ENCODE measurements around the gene KPNA5. TPM values are rescaled to one million over a fixed set of nuclear protein-coding genes. Genes with fewer than 3 reads are reported as not detected.
A peak's percentile ranks its signal among the peaks of the same experiment; 100 is the strongest.
"Not testable (repeated sequence)": the region's sequence is repeated elsewhere in the genome, so short reads cannot be mapped to it uniquely, and the experiment has no call there.

Gene KPNA5
- total and polyA plus RNA-seq, 4 donors, result 11.3 to 45.3 (median 26.5) TPM

DNA sequence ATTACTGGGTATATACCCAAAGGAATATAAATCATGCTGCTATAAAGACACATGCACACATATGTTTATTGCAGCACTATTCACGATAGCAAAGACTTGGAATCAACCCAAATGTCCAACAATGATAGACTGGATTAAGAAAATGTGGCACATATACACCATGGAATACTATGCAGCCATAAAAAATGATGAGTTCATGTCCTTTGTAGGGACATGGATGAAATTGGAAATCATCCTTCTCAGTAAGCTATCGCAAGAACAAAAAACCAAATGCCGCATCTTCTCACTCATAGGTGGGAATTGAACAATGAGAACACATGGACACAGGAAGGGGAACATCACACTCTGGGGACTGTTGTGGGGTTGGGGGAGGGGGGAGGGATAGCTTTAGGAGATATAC lies 59.5 kb downstream of the KPNA5 start:
- DNase-seq (ENCODE audit: low read depth in 4 of 6, low spot score in 6 of 6); H3K4me1 ChIP-seq (ENCODE audit: control insufficient read depth, insufficient read depth, low read length); H3K27me3 ChIP-seq (ENCODE audit: control insufficient read depth, insufficient read depth, low read length); H3K4me3 ChIP-seq (ENCODE audit: low read depth, low read length); H3K36me3 ChIP-seq (ENCODE audit: control insufficient read depth, insufficient read depth, low read length); H3K27ac ChIP-seq (ENCODE audit: low read depth, low read length); H3K9me3 ChIP-seq (ENCODE audit: control insufficient read depth, insufficient read depth, low read length): not testable (repeated sequence)
- WGBS (ENCODE audit: insufficient coverage), result no CpG with 5 or more reads among the region's 3 CpGs

- H3K4me1 ChIP-seq (ENCODE audit: control insufficient read depth, insufficient read depth, low read length), result no peaks in the 10 kb centered on the region
- no peak overlapping the region for H3K4me3 ChIP-seq (ENCODE audit: low read depth, low read length)
- H3K36me3 ChIP-seq (ENCODE audit: control insufficient read depth, insufficient read depth, low read length), result no peaks in the 10 kb centered on the region
- H3K27me3 ChIP-seq (ENCODE audit: control insufficient read depth, insufficient read depth, low read length), result no peaks in the 10 kb centered on the region
- H3K27ac ChIP-seq (ENCODE audit: low read depth, low read length), result no peak overlapping the region
- peaks cover 4% of the 10 kb centered on the region for H3K9me3 ChIP-seq (ENCODE audit: control insufficient read depth, insufficient read depth, low read length)
- no CpG with 5 or more reads among the region's 1 CpG for WGBS (ENCODE audit: insufficient coverage)
- DNase-seq (ENCODE audit: low read depth in 4 of 6, low spot score in 6 of 6), result no peak
Observed at GRCh38 chr6:116741571-116741970, 60.6 kb downstream of the KPNA5 start.

- H3K27ac ChIP-seq (ENCODE audit: low read depth, low read length), result no peak overlapping the region
- WGBS (ENCODE audit: insufficient coverage), result no CpG with 5 or more reads among the region's 5 CpGs
- H3K36me3 ChIP-seq (ENCODE audit: control insufficient read depth, insufficient read depth, low read length), result no peaks in the 10 kb centered on the region
- no peaks in the 10 kb centered on the region for H3K27me3 ChIP-seq (ENCODE audit: control insufficient read depth, insufficient read depth, low read length)
- DNase-seq (ENCODE audit: low read depth in 4 of 6, low spot score in 6 of 6), result no peak
- H3K9me3 ChIP-seq (ENCODE audit: control insufficient read depth, insufficient read depth, low read length), result peaks cover 2% of the 10 kb centered on the region
- no peaks in the 10 kb centered on the region for H3K4me1 ChIP-seq (ENCODE audit: control insufficient read depth, insufficient read depth, low read length)
- no peak overlapping the region for H3K4me3 ChIP-seq (ENCODE audit: low read depth, low read length)
Observed at GRCh38 chr6:116745176-116745575, 64.2 kb downstream of the KPNA5 start.

DNA sequence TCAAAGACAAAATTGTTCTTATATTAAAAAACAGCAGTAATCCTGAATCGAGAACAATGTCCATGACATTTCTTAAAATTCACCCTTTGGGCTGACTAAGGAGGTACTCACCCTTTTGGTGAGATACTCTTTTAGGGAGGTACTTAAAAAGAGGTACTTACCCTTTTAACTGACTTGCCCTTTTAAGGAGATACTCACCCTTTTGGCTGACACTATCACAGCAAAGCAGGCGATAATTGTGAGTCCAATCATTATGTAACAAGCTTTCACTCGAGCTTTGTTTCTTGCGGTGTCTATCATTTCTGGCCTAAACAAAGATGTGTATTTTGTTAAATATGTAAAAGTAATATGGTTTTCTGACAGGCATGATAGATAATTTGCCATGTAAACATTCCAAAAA lies 80.8 kb downstream of the KPNA5 start:
- Histone ChIP-seq H3K9me3 (ENCODE audit: control insufficient read depth, insufficient read depth, low read length) (no peaks in the 10 kb centered on the region), H3K36me3 (ENCODE audit: control insufficient read depth, insufficient read depth, low read length) (no peaks in the 10 kb centered on the region), H3K4me3 (ENCODE audit: low read depth, low read length) (no peak overlapping the region), H3K27me3 (ENCODE audit: control insufficient read depth, insufficient read depth, low read length) (peaks cover 29% of the 10 kb centered on the region), H3K4me1 (ENCODE audit: control insufficient read depth, insufficient read depth, low read length) (peaks cover 13% of the 10 kb centered on the region), H3K27ac (ENCODE audit: low read depth, low read length) (no peak overlapping the region)
- WGBS (ENCODE audit: insufficient coverage), result no CpG with 5 or more reads among the region's 4 CpGs
- no peak for DNase-seq (ENCODE audit: low read depth in 4 of 6, low spot score in 6 of 6)

GRCh38 chr6:116762235-116762634 lies 81.2 kb downstream of the KPNA5 start:
- Histone ChIP-seq H3K27ac (ENCODE audit: low read depth, low read length) (no peak overlapping the region), H3K36me3 (ENCODE audit: control insufficient read depth, insufficient read depth, low read length) (no peaks in the 10 kb centered on the region), H3K27me3 (ENCODE audit: control insufficient read depth, insufficient read depth, low read length) (peaks cover 31% of the 10 kb centered on the region), H3K9me3 (ENCODE audit: control insufficient read depth, insufficient read depth, low read length) (no peaks in the 10 kb centered on the region), H3K4me3 (ENCODE audit: low read depth, low read length) (no peak overlapping the region), H3K4me1 (ENCODE audit: control insufficient read depth, insufficient read depth, low read length) (peaks cover 13% of the 10 kb centered on the region)
- WGBS (ENCODE audit: insufficient coverage), result no CpG with 5 or more reads among the region's 1 CpG
- DNase-seq (ENCODE audit: low read depth in 4 of 6, low spot score in 6 of 6), result no peak

- no peaks in the 10 kb centered on the region for H3K36me3 ChIP-seq (ENCODE audit: control insufficient read depth, insufficient read depth, low read length)
- H3K4me1 ChIP-seq (ENCODE audit: control insufficient read depth, insufficient read depth, low read length), result peaks cover 13% of the 10 kb centered on the region
- H3K9me3 ChIP-seq (ENCODE audit: control insufficient read depth, insufficient read depth, low read length), result no peaks in the 10 kb centered on the region
- DNase-seq (ENCODE audit: low read depth in 4 of 6, low spot score in 6 of 6), result no peak
- peaks cover 31% of the 10 kb centered on the region for H3K27me3 ChIP-seq (ENCODE audit: control insufficient read depth, insufficient read depth, low read length)
- H3K4me3 ChIP-seq (ENCODE audit: low read depth, low read length), result no peak overlapping the region
- H3K27ac ChIP-seq (ENCODE audit: low read depth, low read length), result no peak overlapping the region
Observed at GRCh38 chr6:116763048-116763447, 82.0 kb downstream of the KPNA5 start.

DNA sequence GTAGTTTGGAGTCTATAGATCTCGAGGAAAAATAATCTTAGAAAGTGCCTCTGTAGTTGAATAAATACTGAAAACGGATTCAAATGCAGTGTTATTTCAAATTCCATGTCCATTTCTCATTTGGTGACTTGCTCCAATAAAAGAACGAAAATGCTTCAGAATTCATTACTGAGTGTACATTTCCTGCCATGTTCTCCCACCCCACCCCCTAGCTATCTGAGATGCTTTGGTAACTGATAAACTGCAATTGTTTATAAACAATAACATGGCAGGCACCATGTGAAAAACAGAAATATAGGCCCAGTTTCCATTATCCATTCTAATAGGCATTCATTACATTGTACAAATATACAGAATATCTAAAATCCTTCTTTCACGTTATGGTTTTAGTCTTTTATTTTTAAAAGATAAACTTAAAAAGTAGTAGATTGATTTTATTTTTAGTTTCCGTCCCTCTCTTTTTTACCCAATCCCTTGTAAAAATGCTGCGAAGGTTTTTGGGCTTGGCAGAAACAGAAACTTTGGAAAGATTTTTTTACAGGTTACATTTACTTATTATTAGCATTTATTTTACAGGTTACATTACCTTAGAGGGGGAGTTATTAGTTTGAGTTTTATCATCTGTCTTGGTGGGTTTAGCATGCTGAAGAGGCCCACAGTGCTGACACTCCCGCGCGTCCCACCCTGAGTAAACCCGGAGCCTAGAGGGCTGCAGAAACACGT lies 83.1 kb downstream of the KPNA5 start:
- no peak for DNase-seq (ENCODE audit: low read depth in 4 of 6, low spot score in 6 of 6)
- Histone ChIP-seq H3K36me3 (ENCODE audit: control insufficient read depth, insufficient read depth, low read length) (no peaks in the 10 kb centered on the region), H3K4me3 (ENCODE audit: low read depth, low read length) (peak overlapping the region; percentile 48), H3K9me3 (ENCODE audit: control insufficient read depth, insufficient read depth, low read length) (no peaks in the 10 kb centered on the region), H3K27ac (ENCODE audit: low read depth, low read length) (no peak overlapping the region), H3K27me3 (ENCODE audit: control insufficient read depth, insufficient read depth, low read length) (peaks cover 31% of the 10 kb centered on the region), H3K4me1 (ENCODE audit: control insufficient read depth, insufficient read depth, low read length) (peaks cover 13% of the 10 kb centered on the region)
- WGBS (ENCODE audit: insufficient coverage), result 40% methylated on average over 5 of the region's 11 CpGs

DNA sequence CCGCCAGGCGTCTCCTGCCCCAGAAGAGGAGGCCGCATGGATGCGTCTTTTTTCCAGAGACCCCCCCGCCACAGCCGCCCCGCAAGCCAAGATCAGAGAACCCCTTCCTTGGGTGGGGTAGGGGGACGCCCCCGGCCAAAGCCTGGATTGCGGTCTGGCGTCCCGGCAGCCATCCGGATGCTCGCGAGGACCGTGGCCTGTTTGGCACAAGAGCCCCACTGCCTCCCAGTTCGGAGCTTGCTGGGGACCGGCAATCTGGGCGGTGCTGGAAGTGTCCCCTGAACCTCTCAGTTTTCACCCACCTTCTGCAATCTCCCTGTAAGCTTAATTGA lies 83.6 kb downstream of the KPNA5 start:
- no peak for DNase-seq (ENCODE audit: low read depth in 4 of 6, low spot score in 6 of 6)
- 16% methylated on average over 14 of the region's 19 CpGs for WGBS (ENCODE audit: insufficient coverage)
- peaks cover 31% of the 10 kb centered on the region for H3K27me3 ChIP-seq (ENCODE audit: control insufficient read depth, insufficient read depth, low read length)

DNA sequence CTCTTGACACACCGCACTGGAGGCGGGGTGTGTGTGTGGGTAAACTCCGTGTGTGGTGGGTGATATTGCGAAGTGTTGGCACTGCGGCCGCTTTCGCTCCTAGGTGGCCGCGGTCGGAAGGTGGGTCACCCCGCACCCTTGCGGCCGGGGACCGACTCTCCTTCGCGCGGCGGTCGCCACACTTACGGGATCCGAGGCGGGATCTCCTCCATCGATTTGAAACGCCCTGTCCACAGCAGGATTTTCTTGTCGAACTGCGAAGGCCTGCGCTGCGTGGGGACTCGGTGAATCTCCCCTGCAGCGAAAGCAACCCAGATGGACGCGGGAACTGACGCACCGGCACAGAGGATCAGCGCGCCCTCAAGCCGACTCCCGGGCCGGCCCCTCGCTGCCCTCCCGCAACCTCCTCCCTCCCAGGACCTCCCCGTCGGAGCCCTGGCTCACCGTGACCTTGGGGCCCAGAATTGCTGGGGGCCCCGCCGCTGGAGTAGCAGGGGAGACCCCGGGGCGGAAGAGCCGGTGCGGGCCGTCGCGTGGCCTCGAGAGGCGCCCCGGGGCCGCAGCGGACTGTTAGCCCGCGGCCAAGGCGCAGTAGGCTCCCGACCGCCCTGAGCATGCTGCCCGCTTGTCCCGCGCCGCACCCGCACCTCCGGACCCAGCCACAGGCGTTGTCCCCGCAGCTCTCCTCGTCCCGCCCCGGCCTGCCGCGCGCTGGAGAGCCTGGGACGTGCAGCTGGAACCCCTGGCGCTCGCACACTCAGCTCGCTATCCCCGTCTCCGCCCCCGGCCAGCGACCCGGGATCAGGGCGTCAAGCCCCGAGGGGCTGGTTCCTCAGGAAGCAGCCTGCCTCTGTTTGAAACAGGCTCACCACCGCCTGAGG lies 84.2 kb downstream of the KPNA5 start, which contains the start of gene FAM162B:
Gene FAM162B (minus strand): TSS at position 759 of the 881 bp plus-strand sequence. CDS start 143 bp downstream, at position 616.
- Histone ChIP-seq H3K27me3 (ENCODE audit: control insufficient read depth, insufficient read depth, low read length) (peaks cover 31% of the 10 kb centered on the region), H3K4me1 (ENCODE audit: control insufficient read depth, insufficient read depth, low read length) (peaks cover 13% of the 10 kb centered on the region), H3K9me3 (ENCODE audit: control insufficient read depth, insufficient read depth, low read length) (no peaks in the 10 kb centered on the region), H3K4me3 (ENCODE audit: low read depth, low read length) (peak within 1 kb of the TSS; percentile 48), H3K27ac (ENCODE audit: low read depth, low read length) (no peak within 1 kb of the TSS), H3K36me3 (ENCODE audit: control insufficient read depth, insufficient read depth, low read length) (no peaks in the 10 kb centered on the region)
- peak in 2 of 6 donors; percentile 42 to 53 for DNase-seq (ENCODE audit: low read depth in 4 of 6, low spot score in 6 of 6)
- WGBS (ENCODE audit: insufficient coverage), result under 1% methylated on average over 87 of the region's 89 CpGs

More for the DNA sequence above, 83.6 kb downstream of the KPNA5 start:
- Histone ChIP-seq H3K27ac (ENCODE audit: low read depth, low read length) (no peak overlapping the region), H3K4me3 (ENCODE audit: low read depth, low read length) (peak overlapping the region; percentile 48), H3K36me3 (ENCODE audit: control insufficient read depth, insufficient read depth, low read length) (no peaks in the 10 kb centered on the region), H3K9me3 (ENCODE audit: control insufficient read depth, insufficient read depth, low read length) (no peaks in the 10 kb centered on the region), H3K4me1 (ENCODE audit: control insufficient read depth, insufficient read depth, low read length) (peaks cover 13% of the 10 kb centered on the region)

Measured in spinal cord (tissue), 10 donors.